Thymus (tissue), 11 donors: ENCODE results near the gene SMG9. TPM values are rescaled to one million over a fixed set of nuclear protein-coding genes. Genes with fewer than 3 reads are reported as not detected.
"Not testable (repeated sequence)": the region's sequence is repeated elsewhere in the genome, so short reads cannot be mapped to it uniquely, and the experiment has no call there.

Source experiments
- DNase-seq, 9 donors: peaks; one replicate each; pipeline ENCODE4 v3.0.0-alpha.2; 2013; ENCODE audit warnings: low spot score in 9 of 9, low read depth in 6 of 9, missing footprints in 1 of 9
- H3K27ac ChIP-seq, 2 donors: one replicate each; pipeline ENCODE4 v1.5.1; 2013; ENCODE audit warnings: control low read depth in 1 of 2, low read depth in 1 of 2, low read length in 1 of 2, mild to moderate bottlenecking in 1 of 2, moderate library complexity in 1 of 2
- H3K27me3 ChIP-seq, 2 donors: one replicate each; pipeline ENCODE4 v1.5.1; 2013; ENCODE audit warnings: low read length in 1 of 2; ENCODE audit not compliant: control insufficient read depth in 2 of 2, insufficient read depth in 1 of 2
- H3K36me3 ChIP-seq, 2 donors: one replicate each; pipeline ENCODE4 v1.5.1; 2013; ENCODE audit warnings: low read length in 1 of 2, mild to moderate bottlenecking in 1 of 2, moderate library complexity in 1 of 2; ENCODE audit not compliant: control insufficient read depth in 2 of 2, insufficient read depth in 2 of 2
- H3K4me1 ChIP-seq, 2 donors: one replicate each; pipeline ENCODE4 v1.5.1; 2013; ENCODE audit warnings: low read length in 2 of 2; ENCODE audit not compliant: control insufficient read depth in 2 of 2, insufficient read depth in 2 of 2
- H3K4me3 ChIP-seq, 2 donors: one replicate each; pipeline ENCODE4 v1.5.1; 2013; ENCODE audit warnings: low read length in 2 of 2, control low read depth in 1 of 2, mild to moderate bottlenecking in 1 of 2
- H3K9me3 ChIP-seq, 2 donors: one replicate each; pipeline ENCODE4 v1.5.1; 2013; ENCODE audit warnings: low read length in 1 of 2, mild to moderate bottlenecking in 1 of 2; ENCODE audit not compliant: control insufficient read depth in 2 of 2, insufficient read depth in 1 of 2
- WGBS: extraction: QIAGEN DNeasy Blood & Tissue Kit; methylation state at CpG from one replicate; pipeline ENCODE4 v1.1.7; 2013; 5-methylcytosine and 5-hydroxymethylcytosine counted together
- polyA plus RNA-seq: library from polyadenylated mRNA; stranded (reverse); fragments of 200-250 nt; gene quantifications from one replicate; pipeline ENCODE4 v1.2.3, GENCODE V29; 2013
- total RNA-seq: library from RNA; stranded (reverse); fragments of 120-200 nt; gene quantifications from one replicate; pipeline ENCODE4 v1.2.4, GENCODE V29; 2013
- donor health status: healthy.

The SMG9 gene
- total and polyA plus RNA-seq, 2 donors = 16.0 to 36.9 TPM

- no peak overlapping the region for H3K4me3 ChIP-seq
- 46% methylated on average over 2 of the region's 2 CpGs for WGBS
- no peak overlapping the region for H3K27ac ChIP-seq
- H3K27me3 ChIP-seq = no peaks in the 10 kb centered on the region
- DNase-seq = no peak
- no peaks in the 10 kb centered on the region for H3K9me3 ChIP-seq
- no peaks in the 10 kb centered on the region for H3K36me3 ChIP-seq
- H3K4me1 ChIP-seq = no peaks in the 10 kb centered on the region
Observed at GRCh38 chr19:43683905-43684304, 70.9 kb downstream of the SMG9 start.

- no peaks in the 10 kb centered on the region for H3K4me1 ChIP-seq
- H3K4me3 ChIP-seq = no peak overlapping the region
- DNase-seq = no peak
- no peak overlapping the region for H3K27ac ChIP-seq
- H3K27me3 ChIP-seq = no peaks in the 10 kb centered on the region
- no peaks in the 10 kb centered on the region for H3K9me3 ChIP-seq
- 86% methylated on average over 11 of the region's 11 CpGs for WGBS
- no peaks in the 10 kb centered on the region for H3K36me3 ChIP-seq
Observed at GRCh38 chr19:43682824-43683661, 71.7 kb downstream of the SMG9 start.

- H3K4me1 ChIP-seq, H3K27ac ChIP-seq, H3K9me3 ChIP-seq, DNase-seq, H3K4me3 ChIP-seq, H3K36me3 ChIP-seq, H3K27me3 ChIP-seq: not testable (repeated sequence)
- WGBS = 98% methylated on average over 5 of the region's 5 CpGs
Observed at GRCh38 chr19:43682269-43682668, 72.5 kb downstream of the SMG9 start.

- Histone ChIP-seq H3K27ac (no peak overlapping the region), H3K27me3 (no peaks in the 10 kb centered on the region), H3K36me3 (no peaks in the 10 kb centered on the region), H3K4me3 (no peak overlapping the region), H3K4me1 (no peaks in the 10 kb centered on the region), H3K9me3 (no peaks in the 10 kb centered on the region)
- 88% methylated on average over 5 of the region's 5 CpGs for WGBS
- DNase-seq = no peak
Observed at GRCh38 chr19:43681821-43682220, 72.9 kb downstream of the SMG9 start.

- Histone ChIP-seq H3K4me1 (no peaks in the 10 kb centered on the region), H3K27ac (no peak overlapping the region), H3K4me3 (no peak overlapping the region), H3K36me3 (no peaks in the 10 kb centered on the region), H3K9me3 (no peaks in the 10 kb centered on the region), H3K27me3 (no peaks in the 10 kb centered on the region)
- WGBS = 97% methylated on average over 11 of the region's 11 CpGs
- no peak for DNase-seq
Observed at GRCh38 chr19:43678512-43679261, 76.1 kb downstream of the SMG9 start.

Other genes with a start within 250 kb of the SMG9 start
- 32.3 TPM for gene ETHE1, start 227.8 kb downstream of the SMG9 start, total RNA-seq
- gene ETHE1, start 227.8 kb downstream of the SMG9 start, polyA plus RNA-seq = 44.8 TPM
- gene ZNF575, start 221.8 kb downstream of the SMG9 start, total RNA-seq = 0.38 TPM
- gene ZNF575, start 221.8 kb downstream of the SMG9 start, polyA plus RNA-seq = 2.5 TPM
- gene XRCC1, start 179.4 kb downstream of the SMG9 start, total RNA-seq = 28.2 TPM
- gene XRCC1, start 179.4 kb downstream of the SMG9 start, polyA plus RNA-seq = 23.2 TPM
- gene PINLYP, start 179.2 kb downstream of the SMG9 start, total RNA-seq = 16.0 TPM
- gene PINLYP, start 179.2 kb downstream of the SMG9 start, polyA plus RNA-seq = 12.3 TPM
- gene IRGQ, start 158.8 kb downstream of the SMG9 start, total RNA-seq = 4.4 TPM
- 7.5 TPM for gene IRGQ, start 158.8 kb downstream of the SMG9 start, polyA plus RNA-seq
- 9.7 TPM for gene ZNF576, start 158.4 kb downstream of the SMG9 start, total RNA-seq
- gene ZNF576, start 158.4 kb downstream of the SMG9 start, polyA plus RNA-seq = 10.3 TPM
- 0.05 TPM for gene SRRM5, start 142.9 kb downstream of the SMG9 start, total RNA-seq
- 0.39 TPM for gene SRRM5, start 142.9 kb downstream of the SMG9 start, polyA plus RNA-seq
- 74.3 TPM for gene ZNF428, start 135.3 kb downstream of the SMG9 start, total RNA-seq
- 54.8 TPM for gene ZNF428, start 135.3 kb downstream of the SMG9 start, polyA plus RNA-seq
- gene CADM4, start 115.1 kb downstream of the SMG9 start, total RNA-seq = 1.5 TPM
- gene CADM4, start 115.1 kb downstream of the SMG9 start, polyA plus RNA-seq = 6.5 TPM
- 5.3 TPM for gene PLAUR, start 84.8 kb downstream of the SMG9 start, total RNA-seq
- 15.3 TPM for gene PLAUR, start 84.8 kb downstream of the SMG9 start, polyA plus RNA-seq
- not detected for gene IRGC, start 38.9 kb downstream of the SMG9 start, total RNA-seq
- 0.02 TPM for gene IRGC, start 38.9 kb downstream of the SMG9 start, polyA plus RNA-seq
- gene KCNN4, start 26.0 kb upstream of the SMG9 start, total RNA-seq = 8.7 TPM
- 22.9 TPM for gene KCNN4, start 26.0 kb upstream of the SMG9 start, polyA plus RNA-seq
- 1.7 TPM for gene LYPD5, start 47.5 kb upstream of the SMG9 start, total RNA-seq
- 3.2 TPM for gene LYPD5, start 47.5 kb upstream of the SMG9 start, polyA plus RNA-seq
- 5.9 TPM for gene ZNF283, start 72.4 kb upstream of the SMG9 start, total RNA-seq
- 4.6 TPM for gene ZNF283, start 72.4 kb upstream of the SMG9 start, polyA plus RNA-seq
- 2.1 TPM for gene ZNF404, start 129.0 kb upstream of the SMG9 start, total RNA-seq
- gene ZNF404, start 129.0 kb upstream of the SMG9 start, polyA plus RNA-seq = 26.6 TPM
- gene ZNF45, start 180.3 kb upstream of the SMG9 start, total RNA-seq = 18.2 TPM
- gene ZNF45, start 180.3 kb upstream of the SMG9 start, polyA plus RNA-seq = 8.6 TPM
- gene ZNF221, start 196.3 kb upstream of the SMG9 start, total RNA-seq = 2.4 TPM
- 1.1 TPM for gene ZNF221, start 196.3 kb upstream of the SMG9 start, polyA plus RNA-seq
- gene ZNF155, start 229.2 kb upstream of the SMG9 start, total RNA-seq = 9.8 TPM
- gene ZNF155, start 229.2 kb upstream of the SMG9 start, polyA plus RNA-seq = 8.6 TPM
- gene ZNF230, start 248.0 kb upstream of the SMG9 start, total RNA-seq = 4.9 TPM
- gene ZNF230, start 248.0 kb upstream of the SMG9 start, polyA plus RNA-seq = 5.5 TPM